ENCODE measurements around the gene CPB2.

CPB2 gene, protein sequence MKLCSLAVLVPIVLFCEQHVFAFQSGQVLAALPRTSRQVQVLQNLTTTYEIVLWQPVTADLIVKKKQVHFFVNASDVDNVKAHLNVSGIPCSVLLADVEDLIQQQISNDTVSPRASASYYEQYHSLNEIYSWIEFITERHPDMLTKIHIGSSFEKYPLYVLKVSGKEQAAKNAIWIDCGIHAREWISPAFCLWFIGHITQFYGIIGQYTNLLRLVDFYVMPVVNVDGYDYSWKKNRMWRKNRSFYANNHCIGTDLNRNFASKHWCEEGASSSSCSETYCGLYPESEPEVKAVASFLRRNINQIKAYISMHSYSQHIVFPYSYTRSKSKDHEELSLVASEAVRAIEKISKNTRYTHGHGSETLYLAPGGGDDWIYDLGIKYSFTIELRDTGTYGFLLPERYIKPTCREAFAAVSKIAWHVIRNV
- 0 to 0.17 reads per million in 2 donors for total RNA-seq

DNA sequence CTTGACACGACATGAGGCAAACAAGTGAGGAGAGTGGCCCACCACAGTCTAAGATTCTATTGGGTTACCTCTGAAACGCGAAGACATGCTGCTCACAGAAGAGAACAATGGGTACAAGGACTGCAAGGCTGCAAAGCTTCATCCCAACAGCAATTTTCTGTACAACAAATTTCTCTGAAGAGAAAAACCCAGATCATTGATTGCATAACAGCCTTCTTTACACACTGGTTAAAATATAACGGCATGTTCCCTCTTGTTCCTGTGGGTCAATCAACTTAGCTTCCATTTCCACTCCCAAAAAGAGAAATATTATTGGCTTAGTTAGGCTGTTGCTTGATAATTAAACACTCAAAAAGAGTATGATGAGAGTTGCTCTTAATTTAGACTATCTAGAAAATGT is at the start of gene CPB2:
TSS of gene CPB2 (minus strand) at position 166 of the 400 bp plus-strand sequence. CDS start at position 142, 24 bp downstream.
- DNase-seq = no peak

DNA sequence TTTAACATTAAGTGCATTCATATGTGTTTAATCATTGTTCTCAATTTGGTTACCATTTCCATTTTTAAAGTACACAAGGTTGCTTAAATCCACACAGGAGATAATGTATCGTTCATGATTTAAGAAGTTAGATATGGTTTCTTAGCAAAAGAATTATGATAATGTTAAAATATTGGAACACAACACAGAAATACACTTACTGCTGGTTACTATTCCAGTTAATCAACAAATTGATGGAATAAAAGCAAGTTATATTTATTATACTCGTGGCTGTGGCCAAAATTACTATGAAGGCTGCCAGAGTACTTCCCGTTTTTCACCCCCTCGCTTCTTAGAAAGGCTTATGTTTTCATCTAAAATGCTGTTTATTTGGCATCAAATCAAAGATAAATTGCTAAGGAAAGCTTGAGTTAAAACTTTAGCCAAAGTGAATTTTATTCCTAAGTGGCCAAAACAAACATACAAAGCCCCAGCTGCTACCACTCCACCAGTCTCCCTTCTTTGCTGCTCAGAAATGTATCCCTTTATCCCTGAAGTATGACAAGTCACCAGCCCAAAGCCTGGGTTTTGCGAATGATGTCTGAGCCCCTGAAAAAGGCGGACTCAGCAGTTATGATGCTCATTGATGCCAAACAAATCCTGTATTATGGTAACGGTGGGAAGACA is 49.4 kb upstream of the CPB2 start:
- DNase-seq = no peak

DNA sequence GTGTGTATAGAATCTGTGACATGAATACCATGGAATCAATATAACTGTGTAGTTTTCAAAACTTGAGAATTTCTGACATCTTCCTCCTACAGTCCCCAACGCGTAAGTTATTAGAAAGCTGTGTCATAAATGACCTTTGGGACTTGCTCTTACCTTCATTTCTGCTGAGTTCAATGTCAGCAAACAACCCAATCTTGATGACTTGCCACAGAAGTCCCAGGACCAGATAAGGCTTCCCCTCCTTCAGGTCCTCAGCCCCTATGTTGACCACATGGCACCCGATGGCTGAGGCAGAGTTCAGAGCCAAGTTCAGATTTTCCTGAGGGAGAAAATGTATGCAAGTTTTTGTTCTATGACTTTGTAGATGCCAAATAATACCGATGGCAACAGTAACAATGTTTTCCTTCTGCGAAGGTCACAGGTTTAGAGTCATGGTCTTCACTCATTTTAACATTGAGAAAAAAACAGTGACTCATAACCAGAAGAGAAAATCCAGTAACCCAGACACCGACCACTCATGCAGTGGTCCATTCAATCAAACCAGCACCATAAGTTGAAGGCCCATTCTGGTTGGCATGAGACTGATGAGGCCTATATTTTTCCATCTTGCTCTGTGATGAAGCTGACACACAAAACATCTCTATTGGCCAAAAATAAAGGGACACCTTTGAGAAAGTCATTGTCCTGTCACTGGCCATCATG is 47.9 kb upstream of the CPB2 start:
- DNase-seq = no peak

DNA sequence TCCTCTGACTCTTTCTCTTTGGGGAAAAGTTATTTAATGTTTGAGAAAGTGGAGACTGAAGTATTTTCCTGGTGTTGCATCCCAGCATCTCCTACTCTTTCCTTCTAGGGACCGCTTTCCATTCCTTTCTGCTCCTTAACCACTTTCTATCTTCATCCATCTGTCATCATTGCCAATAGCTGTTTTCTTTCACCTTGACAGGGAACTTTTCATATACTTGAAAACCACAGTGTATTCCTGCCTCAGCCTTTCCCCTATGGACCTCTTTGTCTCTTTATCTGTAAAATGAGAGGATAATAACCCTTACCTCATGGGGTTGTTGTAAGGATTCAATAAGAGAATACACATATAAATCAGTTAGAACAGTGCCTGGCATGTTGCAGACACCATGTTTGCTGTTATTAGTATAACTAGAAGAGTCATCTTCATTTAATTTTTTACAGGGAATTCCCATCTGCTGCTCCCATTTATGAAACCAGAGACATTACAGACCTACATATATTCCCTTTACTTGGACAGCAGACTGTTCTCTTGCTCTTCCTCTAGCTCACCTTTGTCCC is 45.4 kb upstream of the CPB2 start:
- DNase-seq = no peak

DNA sequence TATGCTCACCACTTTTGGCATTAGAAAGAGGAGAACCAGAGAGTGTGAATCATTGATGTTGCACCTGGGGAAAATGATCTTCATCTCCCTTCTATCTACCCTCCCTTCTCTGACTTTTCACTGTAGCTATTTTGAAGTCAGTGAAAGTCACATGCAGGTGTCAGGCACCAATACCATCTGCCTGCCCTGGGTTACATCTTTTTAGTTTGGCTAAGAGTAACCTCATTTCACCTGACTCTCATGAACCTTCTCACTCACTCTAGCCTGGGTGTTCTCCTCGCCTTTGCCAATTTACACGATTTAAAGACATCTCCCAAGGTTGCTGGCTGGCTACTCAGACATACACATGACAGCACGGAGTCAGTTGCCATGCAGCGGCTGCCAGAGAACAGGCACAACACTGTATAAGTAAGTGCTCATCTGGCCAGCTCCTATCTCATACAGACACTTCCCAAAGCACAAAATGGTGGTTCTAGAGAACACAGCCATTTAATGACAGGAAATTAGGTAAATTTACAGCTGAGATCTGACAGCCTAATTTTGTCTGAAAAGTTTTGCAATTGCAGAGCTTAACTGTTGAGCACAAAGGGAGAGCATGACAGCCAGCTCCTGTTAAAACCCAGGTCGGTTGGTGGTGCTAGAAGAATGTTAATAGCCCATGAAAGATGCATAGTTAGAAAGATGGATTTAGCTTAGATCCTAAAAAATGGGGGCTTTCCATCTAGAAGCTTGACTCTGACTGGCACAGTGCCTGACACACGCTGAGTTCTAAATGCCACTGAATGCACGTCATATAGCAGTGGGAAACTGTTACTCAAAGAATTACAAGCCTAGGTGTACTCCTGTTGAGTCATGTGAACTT is 44.7 kb upstream of the CPB2 start:
- DNase-seq = no peak

DNA sequence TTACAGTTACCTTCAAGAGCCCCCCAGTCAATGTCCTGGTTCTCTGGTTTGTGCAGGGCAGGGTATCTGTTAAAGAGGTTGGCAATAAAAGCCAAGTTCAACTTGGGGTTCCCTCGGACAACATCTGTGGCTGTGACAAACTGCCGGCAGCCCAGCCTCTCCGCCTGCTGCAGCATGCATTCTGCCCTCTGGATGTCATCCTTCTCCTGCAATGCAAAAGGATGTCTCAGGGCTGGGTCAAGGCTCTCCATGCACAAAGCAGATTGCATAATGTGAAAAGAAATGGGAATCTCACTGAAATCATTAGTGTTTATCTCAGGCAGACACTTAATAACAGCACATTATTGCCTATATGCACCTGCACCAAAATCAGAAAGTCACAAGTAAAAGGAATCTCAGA is 42.1 kb upstream of the CPB2 start:
- no peak for DNase-seq

DNA sequence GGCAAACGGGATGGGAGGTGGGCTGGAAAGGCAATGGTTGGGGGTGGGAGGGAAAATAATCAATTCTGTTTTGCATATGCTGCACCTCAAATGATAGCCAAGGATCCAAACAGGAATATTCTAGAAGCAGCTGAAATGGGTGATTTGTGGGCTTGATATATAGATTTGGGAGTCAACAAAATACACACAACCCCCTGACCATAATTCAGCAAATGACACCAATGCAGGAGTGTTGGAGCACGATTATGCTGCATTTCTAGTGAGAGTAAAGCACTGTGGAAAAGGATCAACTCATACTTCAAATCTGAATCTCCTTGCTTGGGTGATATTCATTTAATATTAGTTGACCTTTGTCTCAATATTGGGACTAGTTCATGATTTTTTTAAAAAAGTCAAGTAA is 41.1 kb upstream of the CPB2 start:
- no peak for DNase-seq

DNA sequence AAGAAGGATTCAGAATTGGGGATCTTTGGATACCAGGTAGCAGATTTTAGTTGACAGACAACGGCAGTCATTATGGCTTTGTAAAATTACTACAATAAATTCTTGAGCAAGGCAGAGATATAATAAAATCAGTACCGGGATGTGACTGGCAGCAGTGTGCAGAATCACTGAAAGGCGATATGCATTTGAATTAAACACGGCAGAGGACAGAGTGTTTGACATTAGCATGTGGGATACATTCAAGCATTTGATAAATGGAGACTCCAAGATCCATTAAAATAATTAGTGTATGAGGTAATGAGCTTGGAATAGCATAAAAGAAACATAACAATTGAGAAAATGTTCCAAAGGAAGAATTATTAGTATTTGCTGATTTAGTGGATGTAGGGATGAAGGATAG is 40.3 kb upstream of the CPB2 start:
- DNase-seq = no peak

DNA sequence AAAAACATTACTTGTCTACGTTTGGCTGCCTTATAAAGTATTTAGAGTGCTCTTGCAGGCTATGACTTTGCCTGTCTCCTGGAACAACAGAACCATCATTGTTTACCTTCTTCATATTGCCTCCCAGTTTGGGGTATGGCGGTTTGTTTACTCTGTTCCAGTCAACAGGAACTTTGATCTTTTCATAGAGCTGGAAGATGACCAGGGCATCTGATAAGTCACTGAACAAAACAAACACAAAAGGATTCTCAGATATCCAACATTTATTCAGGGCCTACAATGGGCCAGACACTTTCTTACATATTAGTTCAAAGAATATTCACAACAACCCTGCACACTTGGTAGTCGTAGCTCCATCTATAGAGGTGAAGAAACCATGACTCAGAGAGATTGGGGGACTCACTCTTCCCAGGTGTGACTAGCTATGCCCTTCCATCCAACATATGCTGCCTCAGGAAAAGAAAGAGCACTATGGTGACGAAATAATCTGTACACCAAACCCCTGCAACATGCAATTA is 38.4 kb upstream of the CPB2 start:
- DNase-seq = no peak

DNA sequence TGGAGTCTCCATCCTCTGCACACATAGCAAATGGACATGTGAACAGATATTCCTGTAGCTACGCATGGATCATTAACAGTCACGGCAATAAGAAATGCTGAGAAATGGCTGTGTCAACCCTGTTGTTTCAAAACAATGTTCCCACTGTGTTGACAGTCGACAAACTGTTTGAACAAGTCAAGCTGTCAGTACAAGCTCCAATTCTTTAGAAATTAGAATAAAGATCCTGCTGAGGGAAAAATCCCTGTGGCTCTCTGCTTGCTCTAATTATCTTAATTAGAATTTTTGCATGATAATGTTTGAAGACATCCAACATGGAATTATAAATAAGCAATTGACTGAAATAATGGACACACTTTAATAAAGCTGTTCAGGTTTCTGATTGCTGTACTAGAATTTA is 37.9 kb upstream of the CPB2 start:
- no peak for DNase-seq

DNA sequence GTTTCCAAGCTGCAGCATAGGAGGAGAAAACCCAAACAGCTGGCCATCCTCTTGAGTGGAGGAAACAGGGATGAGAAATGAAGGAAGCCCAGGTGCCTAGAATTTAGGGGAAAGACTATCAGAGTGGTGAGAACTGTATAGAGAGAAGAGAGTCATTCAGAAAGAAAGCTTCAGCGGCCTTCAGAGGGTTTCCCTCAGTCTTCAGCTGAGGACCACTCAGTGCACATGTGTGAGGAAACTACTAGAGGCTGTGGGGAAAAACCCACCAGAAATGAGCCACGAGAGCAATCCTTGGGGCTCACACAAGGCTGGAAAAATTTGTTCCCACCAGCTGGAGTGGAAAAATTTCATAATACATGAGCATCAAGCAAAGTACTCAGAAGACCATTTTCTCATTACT is 35.2 kb upstream of the CPB2 start:
- DNase-seq = no peak

DNA sequence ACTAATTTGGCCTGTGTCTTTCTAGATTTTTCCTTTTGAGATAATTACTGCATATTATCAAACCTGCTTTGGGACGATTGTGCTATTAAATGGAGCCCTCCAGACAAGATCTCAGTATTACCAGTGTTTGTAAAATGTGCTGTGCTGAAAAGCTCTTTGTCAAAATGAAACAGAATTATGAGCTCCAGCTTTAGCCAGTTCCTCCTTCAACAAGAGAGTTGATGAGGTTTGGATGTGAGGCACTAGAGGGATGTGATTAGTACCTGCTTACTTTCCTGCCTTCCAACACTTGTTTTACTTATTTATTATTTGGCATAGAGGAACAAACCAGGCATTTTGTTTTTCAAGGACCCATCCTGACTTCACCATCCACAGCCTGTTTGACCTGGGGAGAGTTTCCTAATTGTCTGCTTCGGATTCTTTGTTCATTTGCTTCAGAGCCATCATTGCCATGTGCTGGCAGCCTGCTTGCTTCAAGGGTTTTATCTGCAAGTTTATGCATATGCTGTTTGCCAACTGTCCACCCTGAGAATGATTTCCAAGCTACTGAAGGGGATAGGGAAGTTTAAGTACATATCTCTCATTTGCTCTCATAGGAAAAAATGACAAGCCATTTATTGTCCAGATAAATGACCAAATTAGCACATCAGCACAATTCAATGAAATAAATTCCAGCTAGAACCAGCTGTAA is 32.9 kb upstream of the CPB2 start:
- DNase-seq = no peak

DNA sequence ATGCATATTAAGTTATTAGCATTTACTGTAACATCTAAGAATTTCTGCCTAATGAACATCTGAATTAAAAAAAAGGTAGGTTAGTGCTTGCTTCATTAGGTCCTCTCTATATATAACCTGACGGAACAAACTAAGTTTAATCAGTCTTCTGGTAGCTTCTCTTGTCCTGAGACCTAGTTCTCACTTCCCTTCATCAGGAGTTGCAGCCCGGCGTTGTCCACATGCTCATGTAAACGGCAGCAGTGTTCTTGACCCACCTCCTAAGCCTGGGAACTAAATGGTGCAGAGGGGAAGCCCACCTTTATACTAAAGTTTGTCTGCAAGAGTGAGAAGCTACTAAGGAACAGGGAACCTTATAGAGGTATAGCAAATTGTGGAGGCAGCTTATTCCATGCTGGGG is 31.9 kb upstream of the CPB2 start:
- DNase-seq = no peak

DNA sequence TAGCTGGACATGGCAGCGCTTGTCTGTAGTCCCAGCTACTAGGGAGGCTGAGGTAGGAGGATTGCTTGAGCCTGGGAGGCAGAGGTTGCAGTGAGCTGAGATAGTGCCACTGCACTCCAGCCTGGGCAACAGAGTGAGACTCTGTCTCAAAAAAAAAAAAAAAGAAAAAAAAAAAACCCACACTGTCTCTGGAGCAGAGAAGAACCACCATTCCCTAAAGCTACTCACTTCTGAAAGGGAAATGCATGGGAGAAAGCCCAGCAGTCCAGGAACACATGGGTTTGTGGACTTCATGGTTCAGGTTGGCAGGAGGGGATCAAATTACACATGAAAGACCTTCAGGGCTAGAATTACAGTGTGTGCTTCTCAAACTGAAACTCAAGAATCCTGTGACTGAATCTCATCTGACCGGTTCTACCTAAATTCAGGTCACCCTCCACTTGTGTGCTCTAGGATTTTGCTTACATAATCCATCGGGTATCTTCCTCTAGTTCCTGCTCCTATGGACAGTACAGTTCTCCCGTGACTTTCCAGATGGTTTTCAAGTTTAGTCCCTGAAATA is 30.2 kb upstream of the CPB2 start:
- DNase-seq = no peak

DNA sequence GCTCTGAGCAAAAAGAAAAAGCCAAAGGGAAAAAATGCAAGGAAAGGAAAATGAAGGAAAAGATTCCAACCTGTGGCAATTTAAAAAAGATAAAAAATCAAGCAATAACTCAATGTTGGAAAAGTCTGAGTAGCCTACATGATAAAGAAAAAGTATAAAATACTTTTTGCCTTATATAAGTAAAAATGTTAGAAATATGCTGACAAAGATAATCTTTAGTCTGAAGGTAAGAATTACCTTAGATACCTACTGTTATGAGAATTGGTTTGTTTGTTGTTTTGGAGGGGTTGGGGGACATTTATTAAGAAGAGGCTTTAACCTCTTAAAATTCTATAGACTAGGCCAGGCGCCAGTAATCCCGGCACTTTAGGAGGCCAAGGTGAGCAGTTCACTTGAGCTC is 29.7 kb upstream of the CPB2 start:
- DNase-seq = no peak

DNA sequence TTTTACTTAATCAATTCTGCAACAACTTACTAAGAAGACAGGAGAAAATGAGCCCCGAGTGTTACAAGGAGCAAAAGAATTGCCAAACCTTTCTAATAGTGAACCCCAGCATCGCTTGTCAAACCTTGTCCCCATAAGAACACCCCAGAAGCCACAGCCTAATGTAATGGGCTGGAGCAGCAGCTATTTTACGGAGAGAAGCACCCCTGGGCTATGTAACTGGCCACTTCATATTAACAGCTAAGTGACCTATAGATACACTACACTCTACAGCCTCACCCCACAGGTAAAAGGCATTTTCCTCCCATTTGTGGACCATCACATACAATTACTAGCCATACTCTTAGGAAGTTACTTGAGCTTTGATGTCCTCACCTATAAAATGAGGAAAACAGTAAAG is 27.3 kb upstream of the CPB2 start:
- no peak for DNase-seq

DNA sequence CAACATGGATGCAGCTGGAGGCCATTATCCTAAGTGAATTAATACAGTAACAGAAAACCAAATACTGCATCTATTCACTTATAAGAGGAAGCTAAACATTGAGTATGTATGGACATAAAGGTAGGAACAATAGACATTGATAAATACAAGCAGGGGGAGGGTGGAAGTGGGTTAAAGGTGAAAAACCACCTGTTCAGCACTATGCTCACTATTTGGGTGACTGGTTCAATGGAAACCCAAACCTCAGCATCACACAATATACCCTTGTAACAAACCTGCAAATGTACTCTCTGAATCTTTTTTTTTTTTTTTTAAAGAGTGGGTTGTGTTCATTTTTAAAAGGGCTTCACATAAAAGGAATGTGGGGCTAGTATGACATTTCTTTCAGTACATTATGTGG is 26.9 kb upstream of the CPB2 start:
- DNase-seq = no peak

DNA sequence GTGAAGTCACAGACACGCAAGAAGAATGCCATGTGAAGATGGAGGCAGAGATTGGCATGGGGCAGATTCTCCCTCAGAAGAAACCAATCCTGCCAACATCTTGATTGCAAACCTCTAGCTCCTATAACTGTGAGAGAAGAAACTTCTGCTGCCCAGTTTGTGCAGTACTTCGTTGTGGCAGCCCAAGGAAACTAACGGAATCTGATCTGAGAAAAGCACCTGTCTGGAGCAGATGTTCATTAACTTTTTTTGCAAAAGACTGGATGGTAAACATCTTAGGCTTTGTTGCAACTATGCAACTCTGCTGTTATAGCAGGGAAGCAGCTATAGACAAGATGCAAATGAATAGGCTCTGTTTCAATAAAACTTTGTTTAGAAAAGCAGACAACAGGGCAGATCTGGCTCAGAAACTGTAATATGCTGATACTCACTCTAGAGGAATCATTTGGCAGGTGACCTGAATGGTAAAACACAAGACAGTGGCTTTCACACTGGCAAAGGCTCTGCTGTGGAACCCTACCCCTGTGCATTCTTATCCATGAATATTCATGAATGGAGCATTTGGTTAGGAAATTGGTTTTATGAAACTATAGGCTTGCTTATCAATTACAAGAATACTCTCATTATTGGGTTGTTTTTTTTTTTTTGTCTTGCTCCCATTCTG is 25.3 kb upstream of the CPB2 start:
- no peak for DNase-seq

DNA sequence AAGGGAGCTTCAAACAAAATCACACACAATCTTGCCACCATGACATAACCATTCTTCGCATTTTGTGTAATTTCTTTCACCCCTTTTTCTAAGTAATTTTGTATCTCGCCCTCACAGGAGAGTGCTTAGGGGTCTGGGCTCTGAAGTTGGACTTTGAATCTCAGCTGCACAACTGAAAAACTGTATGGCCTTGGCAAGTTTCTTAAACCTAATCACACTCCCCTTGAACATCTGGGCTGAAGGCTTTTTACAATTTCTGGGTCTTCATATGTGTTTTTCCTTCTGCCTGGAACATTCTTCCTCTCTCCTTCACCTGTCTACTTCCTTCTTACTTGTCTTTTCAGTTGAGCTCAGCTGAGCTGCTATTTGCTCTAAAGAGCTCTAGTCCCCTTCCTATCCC is 24.3 kb upstream of the CPB2 start:
- DNase-seq = no peak

DNA sequence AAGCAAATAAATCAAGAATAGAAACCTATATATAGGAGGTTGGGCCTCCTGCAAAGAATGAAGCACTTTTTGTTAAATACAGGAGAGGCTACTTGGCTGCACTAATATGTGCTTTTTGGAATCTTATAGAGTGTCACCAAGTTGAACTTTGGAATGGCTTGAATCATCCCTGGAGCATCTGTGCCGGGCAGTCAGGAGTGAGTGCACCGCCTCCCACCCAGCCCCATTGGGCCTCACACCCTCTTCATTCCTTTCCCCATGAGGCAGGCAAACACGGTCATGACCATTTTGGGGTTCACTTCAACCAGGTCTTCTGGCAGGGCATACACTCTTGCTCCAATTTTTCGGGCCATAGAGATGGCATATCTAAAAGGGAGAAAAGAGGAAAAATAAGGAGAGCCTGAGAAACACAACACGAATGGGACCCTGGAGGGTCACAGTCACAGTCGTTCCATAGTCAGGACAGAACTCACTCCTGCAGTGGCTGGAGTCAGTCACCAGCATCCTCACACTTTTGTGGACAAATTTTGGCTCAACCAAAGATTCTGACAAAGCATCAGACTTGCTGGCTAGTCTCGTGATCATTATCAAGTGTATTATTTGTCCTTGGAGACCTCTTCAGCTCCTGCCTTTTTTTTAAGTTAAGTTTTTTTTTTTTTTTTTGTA is 22.7 kb upstream of the CPB2 start:
- no peak for DNase-seq

Data from activated gamma-delta T cell (primary cell).